HG03558 (cell line): ENCODE data around the gene PRSS1.
"Not testable (repeated sequence)": the region's sequence is repeated elsewhere in the genome, so short reads cannot be mapped to it uniquely, and the experiment has no call there.

Experiments
- ATAC-seq: cut with Tn5 transposase; IDR thresholded peaks from one replicate; pipeline ENCODE4 v1.9.1; 2021; ENCODE audit warnings: moderate number of reproducible peaks; ENCODE audit not compliant: unreplicated experiment; ENCODE audit errors: extremely low read depth

The PRSS1 gene

DNA sequence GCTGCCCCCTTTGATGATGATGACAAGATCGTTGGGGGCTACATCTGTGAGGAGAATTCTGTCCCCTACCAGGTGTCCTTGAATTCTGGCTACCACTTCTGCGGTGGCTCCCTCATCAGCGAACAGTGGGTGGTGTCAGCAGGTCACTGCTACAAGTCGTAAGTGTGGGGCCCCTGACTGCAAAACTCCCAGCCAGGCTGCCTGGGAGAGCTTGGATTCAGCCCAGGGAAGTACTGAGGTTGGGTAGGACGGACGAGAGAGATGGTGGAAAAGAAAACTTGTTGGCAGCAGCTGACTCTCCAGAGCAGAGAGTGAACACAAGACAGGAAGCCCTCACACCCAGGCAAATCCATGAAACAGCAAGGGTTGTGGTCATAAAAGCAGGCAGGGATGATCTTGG, 22.8 kb downstream of the PRSS1 start:
- no peak for ATAC-seq

DNA sequence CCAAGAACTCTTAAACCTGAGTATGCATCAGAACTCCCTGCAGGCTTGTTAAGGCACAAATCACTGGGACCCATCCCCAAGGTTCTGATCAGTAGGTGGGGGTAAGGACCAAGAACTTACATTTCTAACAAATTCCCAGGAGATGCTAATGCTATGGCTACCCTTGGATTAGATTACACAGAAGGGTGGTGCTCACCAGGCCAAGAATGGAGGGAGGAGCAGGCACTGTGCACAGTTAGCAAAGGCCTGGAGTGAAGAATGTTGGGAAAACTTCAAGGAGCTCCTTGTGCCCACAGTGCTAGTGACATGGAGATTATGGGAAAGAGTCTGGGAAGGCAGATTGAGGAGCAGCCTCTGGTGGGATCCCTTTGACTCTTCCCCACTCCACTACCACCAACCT, 23.4 kb downstream of the PRSS1 start:
- no peak for ATAC-seq

DNA sequence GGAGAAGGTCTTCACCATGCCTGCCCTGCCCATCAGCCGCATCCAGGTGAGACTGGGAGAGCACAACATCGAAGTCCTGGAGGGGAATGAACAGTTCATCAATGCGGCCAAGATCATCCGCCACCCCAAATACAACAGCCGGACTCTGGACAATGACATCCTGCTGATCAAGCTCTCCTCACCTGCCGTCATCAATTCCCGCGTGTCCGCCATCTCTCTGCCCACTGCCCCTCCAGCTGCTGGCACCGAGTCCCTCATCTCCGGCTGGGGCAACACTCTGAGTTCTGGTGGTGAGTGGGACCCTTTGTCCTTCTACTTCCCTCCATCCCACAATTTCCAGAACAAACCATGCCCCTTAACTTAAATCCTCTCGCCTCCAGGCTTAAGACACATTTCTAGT, 24.0 kb downstream of the PRSS1 start:
- ATAC-seq = no peak

DNA sequence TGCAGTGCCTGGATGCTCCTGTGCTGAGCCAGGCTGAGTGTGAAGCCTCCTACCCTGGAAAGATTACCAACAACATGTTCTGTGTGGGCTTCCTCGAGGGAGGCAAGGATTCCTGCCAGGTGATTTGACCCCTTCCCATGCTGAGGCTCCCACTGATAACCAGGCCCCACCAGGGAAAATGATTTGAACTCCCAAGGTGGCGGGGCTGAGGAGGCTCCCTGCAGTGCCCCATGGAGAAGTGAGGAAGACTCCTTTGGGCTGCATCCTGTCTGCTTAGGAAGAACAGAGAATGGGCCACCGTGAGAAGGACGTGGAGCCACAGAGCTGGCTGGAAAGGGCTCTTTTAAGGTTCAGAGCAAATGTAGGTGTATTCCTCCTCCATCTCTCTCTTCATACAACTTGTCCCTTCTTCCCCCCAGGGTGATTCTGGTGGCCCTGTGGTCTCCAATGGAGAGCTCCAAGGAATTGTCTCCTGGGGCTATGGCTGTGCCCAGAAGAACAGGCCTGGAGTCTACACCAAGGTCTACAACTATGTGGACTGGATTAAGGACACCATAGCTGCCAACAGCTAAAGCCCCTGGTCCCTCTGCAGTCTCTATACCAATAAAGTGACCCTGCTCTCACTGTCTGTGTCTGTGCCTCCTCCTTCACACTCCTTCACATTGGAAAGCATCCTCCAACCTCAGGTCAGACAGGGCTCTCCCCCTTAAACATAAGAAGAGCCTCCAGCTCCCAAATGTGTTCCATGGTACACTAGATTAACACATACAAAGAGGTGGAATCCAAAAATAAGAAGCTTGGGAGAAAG, 24.9 kb downstream of the PRSS1 start:
- no peak for ATAC-seq

DNA sequence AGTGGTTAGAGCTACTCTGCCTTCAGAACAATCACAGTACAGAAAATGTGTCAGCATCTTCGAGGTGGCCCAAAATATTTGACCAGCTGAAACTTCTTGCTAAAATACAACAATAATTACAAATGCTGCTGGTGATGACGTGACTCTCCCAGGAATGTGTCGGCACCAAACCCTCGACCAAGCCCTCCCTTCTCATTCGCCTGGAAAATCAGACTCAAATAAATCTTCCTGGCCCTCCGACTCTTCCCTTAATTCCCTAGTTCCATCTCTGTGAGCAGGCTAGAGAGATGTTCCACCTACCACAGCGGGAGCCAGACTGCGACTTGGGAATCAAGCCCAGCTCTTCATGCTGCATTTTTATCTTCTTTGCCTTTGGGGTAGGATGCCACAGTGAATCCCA, 25.6 kb downstream of the PRSS1 start:
- no peak for ATAC-seq

DNA sequence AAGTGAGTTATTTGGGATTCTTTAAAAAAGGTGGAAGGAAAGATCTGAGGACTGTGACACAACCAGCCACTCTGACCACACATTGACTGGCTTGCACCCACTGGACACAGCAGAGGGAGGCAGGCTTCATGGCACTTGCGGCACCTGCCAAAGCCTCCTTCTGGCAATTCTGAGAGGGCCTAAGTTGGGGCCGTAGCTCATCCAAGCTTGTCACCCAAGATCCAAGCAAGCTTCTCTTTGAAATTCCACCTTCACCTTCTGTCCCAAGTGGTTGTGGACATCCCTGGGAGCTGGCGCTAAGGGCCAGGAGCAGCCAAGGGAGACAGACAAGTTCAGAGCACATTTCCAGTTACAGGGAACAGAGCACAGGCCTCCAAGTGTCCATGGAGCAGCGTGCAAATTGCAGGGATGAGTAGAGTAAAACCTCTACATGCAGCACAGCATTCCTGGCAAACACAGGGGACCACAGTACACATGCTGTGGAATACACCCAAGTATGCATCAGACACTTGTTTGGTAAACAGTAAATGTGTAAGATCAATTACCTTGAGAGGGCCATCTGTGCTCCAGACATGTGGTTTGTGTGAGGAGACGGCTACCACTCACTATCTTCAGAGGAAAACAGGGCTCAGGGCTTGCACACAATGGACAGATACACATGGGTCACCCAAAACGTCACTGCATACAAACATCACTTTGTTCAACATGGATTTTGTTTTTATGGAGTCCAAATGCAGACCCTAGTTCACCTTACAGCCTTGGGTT, 26.3 kb downstream of the PRSS1 start:
- ATAC-seq = not testable (repeated sequence)

DNA sequence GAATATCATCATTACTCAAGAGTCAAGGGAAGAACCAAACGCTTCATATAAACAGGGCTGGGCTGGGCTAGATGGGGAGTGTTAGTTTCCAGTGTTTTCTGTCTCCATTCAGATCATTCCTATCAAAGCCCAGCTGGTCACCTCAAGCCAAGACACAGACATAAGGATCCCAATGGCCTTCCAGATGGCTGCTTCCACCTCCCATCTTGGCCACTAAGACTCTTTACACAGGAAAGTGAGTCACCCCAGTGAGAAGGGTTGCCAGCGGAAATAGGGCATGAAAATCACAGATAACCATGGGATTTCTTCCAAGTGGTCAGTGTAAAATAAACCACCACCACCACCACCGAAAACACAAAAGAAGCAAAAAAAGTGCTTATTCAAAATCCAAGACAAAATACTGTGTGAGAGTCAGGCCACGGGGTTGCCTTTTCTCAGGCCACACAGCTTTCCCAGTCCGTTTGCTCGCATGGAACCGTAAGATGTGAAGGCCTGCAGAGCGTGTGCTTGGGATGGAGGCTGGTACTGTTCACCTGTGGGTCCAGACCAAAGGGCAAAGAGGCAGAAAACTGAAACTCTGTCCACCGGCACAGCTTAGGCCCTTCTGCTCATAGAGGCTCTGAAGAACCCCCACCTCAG, 27.1 kb downstream of the PRSS1 start:
- no peak for ATAC-seq

DNA sequence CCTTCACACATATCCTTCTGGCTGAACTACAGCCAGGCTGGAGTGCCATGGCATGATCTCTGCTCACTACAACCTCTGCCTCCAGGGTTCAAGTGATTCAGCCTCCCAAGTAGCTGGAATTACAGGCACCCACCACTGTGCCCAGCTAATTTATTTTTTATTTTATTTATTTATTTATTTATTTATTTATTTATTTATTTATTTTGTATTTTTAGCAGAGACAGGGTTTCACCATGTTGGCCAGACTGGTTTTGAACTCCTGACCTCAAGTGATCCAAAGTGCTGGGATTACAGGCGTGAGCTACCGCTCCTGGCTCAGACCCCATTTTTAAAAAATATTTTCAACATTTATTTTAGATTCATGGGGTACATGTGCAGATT, 27.6 kb downstream of the PRSS1 start:
- ATAC-seq = not testable (repeated sequence)

DNA sequence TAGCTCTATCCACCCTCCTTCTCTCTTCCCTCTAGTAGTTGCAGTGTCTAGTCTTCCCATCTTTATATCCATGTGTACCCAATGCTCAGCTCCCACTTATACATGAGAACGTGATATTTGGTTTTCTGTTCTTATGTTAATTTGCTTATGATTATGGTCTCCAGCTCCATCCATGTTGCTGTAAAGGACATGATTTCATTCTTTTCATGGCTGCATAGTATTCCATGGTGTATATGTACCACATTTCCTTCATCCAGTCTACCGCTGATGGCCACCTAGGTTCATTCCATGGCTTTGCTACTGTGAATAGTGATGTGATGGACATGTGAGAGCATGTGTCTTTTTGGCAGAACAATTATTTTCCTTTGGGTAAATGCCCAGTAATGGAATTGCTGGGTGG, 28.0 kb downstream of the PRSS1 start:
- no peak for ATAC-seq

DNA sequence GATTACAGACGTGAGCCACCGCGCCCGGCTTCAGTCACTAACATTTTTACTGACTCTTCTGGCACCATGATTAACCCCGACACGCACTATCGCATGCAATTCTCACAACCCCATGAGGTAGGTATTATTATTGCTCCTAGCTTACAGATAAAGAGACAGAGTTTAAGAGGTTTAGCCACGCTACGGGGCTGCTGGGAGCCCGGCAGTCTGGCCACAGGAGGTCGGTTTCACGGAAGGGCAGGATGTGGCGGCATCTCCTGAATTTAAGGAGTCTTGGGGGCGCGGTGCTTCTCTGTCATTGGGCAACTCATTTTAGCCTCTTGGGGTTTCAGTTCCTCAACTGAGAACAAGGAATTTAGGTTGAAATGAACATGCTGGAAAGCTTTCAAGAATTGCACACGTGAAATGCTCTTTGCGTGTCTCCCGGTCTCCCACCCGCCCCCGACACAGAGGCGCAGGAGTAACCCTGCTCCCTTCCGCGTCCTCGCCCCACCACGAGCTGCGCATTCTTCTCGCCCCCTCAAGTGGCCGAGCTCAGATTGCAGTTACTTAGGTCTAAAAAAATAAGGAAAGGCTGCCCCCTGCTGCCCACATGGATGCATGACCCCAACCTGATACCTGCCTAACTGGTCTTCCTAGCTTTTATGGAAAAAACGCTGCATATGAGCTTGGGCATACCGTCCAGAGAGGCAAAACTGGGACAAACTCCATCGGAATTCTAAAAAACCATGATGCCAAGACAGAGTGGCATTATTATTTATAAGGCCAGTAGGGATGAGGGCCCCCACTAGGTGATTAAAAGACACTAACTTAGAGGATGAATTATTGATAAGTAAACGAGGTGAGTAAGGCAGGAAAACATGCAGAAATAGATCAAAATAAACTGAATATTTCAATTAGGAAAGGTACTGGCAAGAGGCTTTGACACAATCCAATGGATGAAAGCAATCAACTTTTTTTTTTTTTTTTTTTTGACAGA, 33.9 kb downstream of the PRSS1 start:
- peak; percentile 80 for ATAC-seq

DNA sequence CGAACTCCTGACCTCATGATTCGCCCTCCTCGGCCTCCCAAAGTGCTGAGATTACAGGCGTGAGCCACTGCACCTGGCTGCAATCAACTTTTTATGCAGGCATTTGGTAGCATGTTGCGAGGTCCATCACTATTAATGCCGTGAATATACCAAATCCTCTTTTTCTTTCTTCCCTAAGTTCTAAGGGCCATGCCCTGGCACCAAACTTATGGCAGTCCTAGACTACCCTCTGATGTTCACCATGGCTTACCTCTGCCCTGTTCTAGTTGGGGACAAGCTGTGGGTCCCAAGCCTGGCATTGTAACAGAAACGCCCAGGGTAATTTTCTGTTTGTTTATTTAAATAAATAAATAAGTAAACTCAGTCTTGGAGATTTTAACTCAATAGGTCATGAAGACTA, 34.8 kb downstream of the PRSS1 start:
- ATAC-seq = no peak

DNA sequence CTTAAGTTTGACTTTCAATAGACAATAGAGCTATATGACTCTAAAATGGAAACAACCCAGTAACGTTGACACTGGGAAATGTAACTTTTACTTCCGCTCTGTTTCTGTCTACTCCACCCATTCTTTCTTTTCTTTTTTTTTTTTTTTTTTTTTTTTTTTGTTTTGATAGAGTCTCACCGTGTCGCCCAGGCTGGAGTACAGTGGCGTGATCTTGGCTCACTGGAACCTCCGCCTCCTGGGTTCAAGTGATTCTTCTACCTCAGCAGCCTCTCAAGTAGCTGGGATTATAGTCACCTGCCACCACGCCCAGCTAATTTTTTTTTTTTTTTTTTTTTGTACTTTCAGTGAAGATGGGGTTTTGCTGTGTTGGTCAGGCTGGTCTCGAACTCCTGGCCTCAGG, 35.4 kb downstream of the PRSS1 start:
- no peak for ATAC-seq

DNA sequence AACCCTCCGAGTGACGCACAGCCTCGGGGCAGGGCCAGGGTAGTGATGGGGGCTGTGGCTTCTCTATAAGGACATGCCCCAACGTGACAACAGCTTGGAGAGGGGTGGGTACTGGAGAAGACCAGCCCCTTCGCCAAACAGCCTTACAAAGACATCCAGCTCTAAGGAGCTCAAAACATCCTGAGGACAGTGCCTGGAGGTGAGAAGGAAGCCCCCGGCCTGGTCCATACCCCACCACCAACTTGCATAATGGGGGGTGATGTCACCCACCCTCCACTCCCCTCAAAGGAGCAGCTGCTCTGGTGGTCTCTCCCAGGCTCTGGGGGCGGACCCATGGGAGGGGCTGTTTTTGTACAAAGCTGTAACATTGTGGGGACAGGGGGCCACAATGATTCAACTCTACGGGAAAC, 36.6 kb downstream of the PRSS1 start:
- ATAC-seq = no peak

DNA sequence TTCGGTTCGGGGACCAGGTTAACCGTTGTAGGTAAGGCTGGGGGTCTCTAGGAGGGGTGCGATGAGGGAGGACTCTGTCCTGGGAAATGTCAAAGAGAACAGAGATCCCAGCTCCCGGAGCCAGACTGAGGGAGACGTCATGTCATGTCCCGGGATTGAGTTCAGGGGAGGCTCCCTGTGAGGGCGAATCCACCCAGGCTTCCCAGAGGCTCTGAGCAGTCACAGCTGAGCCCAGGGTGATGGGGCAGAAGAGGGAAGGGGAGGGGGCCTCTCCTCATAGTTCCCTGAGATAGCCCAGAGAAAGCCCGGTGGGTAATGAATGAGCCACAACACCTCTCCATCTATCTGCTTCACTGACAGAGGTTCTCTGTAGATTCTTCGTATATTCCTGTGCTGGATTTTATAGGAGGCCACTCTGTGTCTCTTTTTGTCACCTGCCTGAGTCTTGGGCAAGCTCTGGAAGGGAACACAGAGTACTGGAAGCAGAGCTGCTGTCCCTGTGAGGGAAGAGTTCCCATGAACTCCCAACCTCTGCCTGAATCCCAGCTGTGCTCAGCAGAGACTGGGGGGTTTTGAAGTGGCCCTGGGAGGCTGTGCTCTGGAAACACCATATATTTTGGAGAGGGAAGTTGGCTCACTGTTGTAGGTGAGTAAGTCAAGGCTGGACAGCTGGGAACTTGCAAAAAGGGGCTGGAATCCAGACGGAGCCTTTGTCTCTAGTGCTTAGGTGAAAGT, 37.9 kb downstream of the PRSS1 start:
- ATAC-seq = no peak

DNA sequence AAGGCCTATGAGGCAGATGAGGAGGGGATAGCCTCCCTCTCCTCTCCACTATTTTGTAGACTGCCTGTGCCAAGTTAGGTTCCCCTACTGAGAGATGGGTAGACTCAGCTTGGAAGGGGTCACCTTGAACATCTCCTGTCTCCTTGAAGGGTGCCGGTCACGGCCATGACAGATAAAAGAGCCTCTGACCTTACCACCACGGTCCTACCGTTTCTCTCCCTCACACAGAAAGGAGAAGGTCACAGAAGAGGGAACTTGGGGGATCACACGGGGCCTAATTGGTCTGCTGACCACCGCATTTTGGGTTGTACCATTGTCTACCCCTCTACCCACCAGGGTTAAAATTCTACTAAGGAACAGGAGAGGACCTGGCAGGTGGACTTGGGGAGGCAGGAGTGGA, 38.5 kb downstream of the PRSS1 start:
- ATAC-seq = no peak

DNA sequence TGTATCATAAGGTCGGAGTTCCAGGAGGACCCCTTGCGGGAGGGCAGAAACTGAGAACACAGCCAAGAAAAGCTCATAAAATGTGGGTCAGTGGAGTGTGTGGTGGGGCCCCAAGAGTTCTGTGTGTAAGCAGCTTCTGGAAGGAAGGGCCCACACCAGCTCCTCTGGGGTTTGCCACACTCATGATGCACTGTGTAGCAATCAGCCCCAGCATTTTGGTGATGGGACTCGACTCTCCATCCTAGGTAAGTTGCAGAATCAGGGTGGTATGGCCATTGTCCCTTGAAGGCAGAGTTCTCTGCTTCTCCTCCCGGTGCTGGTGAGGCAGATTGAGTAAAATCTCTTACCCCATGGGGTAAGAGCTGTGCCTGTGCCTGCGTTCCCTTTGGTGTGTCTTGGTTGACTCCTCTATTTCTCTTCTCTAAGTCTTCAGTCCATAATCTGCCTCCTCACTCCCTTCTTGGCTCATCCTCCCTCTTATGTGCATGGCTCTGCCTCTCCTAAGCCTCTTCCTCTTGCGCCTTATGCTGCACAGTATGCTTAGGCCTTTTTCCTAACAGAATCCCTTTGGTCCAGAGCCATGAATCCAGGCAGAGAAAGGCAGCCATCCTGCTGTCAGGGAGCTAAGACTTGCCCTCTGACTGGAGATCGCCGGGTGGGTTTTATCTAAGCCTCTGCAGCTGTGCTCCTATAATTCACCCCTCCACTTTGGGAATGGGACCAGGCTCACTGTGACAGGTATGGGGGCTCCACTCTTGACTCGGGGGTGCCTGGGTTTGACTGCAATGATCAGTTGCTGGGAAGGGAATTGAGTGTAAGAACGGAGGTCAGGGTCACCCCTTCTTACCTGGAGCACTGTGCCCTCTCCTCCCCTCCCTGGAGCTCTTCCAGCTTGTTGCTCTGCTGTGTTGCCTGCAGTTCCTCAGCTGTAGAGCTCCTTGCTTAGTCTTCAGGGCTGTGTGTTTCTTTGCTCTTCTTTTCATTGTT, 39.3 kb downstream of the PRSS1 start:
- no peak for ATAC-seq

DNA sequence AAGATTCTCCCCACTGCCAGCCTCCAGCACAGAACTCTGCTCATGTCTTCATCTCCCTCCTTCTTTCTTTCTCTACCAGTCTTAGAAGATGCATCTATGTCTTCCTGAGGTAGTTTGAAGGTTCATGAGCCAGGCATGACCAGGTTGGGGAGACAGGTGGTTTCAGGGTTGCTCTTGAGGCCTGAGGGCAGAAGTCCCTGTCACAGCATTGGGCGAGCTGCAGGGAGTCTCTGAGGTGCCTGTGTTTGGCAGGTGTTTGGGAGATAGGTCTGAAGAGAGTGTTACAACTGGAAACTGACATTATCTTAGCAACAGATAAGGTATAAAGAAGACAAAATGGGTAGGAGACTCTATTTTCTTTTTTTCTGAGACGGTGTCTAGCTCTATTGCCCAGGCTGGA, 40.2 kb downstream of the PRSS1 start:
- ATAC-seq = no peak

DNA sequence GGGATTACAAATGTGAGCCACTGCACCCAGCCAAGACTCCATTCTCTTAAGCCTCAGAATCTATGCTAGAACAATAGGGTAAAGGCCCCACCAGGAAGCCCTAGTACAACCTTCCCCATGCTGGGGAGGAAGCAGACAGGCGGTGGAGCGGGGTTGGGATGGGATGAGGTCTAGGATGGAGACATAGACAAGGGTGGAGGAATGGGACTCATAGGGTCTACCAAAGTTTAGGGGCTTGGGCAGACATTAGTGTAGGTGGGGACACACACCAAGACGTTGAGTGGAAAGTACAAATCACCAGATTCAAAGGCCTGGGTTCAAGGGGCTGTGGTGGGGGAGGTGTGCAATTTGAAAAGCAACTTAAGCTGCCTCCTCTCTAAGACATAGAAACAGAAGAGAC, 40.8 kb downstream of the PRSS1 start:
- no peak for ATAC-seq
